ENCODE data around the gene SFXN3.
"Not testable (repeated sequence)": the region's sequence is repeated elsewhere in the genome, so short reads cannot be mapped to it uniquely, and the experiment has no call there.

The SFXN3 gene

DNA sequence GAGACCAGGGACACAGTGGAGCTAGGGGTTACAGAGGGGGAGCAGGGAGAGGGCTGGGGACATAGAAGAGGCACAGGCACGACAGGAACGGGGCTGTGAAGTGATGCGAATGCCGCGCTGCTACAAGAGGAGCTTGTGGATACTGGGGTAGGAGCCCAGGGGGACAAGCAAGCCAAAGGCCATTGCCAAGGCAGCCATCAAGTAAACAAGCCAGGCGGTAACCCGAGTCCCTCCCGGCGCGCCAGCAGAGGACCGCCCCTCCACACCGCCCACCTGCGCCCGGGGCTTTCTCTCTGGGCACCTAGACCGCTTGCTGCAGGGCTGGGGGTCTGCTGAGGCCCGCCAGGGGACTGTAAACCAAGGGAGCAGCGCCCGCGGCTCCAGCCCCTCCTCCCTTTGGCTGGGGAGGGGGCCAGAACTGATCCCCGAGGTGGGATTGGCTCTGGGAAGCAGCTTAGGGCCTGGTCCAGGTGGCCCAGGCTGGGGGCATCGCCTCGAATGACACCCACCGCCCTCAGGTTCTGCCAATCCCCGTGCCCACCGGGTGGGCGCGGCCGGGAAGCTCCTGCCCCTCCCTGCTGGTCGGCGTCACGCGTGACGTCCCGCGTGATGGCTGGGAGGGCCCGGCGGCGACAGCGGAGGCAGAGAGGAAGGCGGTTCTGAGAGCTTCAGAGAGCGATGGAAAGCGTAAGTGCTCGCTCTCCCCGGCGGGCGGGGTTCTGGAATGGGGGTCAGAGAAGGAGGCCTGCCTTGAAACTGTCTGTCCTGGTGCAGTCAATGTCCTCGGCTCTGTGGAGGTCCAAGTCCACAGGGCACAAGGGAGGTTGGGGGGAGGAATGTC lies 982 bp downstream of the SFXN3 start:
- peaks cover 2% of the 10 kb centered on the region for H3K36me3 Mint-ChIP-seq
- H3K4me1 Mint-ChIP-seq = peaks cover 15% of the 10 kb centered on the region
- no peaks in the 10 kb centered on the region for H3K9me3 Mint-ChIP-seq
- peak overlapping the region; percentile 87 for H3K27ac Mint-ChIP-seq
- peak; percentile 46 to 63 for DNase-seq (ENCODE audit: low spot score in 2 of 2)
- ATAC-seq (ENCODE audit: low read depth) = peak; percentile 59
- peaks cover 11% of the 10 kb centered on the region for H3K27me3 Mint-ChIP-seq
- peak overlapping the region; percentile 96 for H3K4me3 Mint-ChIP-seq

DNA sequence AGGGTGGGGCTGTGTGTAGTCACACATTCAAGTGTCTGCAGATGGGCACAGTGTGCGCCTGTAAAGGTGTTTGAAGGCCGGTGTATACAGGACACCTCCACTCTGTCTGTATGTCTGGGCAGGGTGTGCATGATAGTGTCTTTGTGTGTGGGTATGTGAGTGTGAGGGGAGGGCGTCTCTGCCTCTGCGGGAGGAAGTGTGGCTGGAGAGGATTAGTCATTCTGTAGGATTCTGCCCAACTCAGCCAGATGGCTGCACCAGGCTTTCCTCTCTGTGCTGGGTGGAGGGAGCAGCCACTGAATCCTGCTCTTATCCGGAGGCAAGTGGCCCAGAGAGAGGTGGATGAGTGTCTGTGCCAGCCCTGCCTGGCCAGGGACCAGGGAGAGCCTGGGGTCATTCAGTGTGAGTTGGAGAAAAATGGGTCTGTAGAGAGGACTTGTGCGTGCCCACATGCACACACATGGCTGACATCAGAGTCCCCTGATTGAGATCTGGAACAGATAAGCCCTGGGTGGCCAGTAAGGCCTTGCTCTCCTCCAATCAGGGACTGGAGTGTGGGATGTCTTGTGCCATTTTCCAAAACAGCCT lies 1.7 kb downstream of the SFXN3 start:
- DNase-seq (ENCODE audit: low spot score in 2 of 2) = no peak
- Mint-ChIP-seq H3K9me3 (no peaks in the 10 kb centered on the region), H3K4me3 (peak overlapping the region; percentile 96), H3K27ac (peak overlapping the region; percentile 87), H3K27me3 (peaks cover 6% of the 10 kb centered on the region), H3K36me3 (peaks cover 5% of the 10 kb centered on the region), H3K4me1 (peaks cover 15% of the 10 kb centered on the region)
- peak; percentile 3 for ATAC-seq (ENCODE audit: low read depth)

GRCh38 chr10:101033276-101033675 lies 2.2 kb downstream of the SFXN3 start:
- Mint-ChIP-seq H3K36me3 (peaks cover 10% of the 10 kb centered on the region), H3K27ac (peak overlapping the region; percentile 56), H3K4me1 (peaks cover 15% of the 10 kb centered on the region), H3K9me3 (no peaks in the 10 kb centered on the region), H3K4me3 (no peak overlapping the region), H3K27me3 (peaks cover 6% of the 10 kb centered on the region)
- DNase-seq (ENCODE audit: low spot score in 2 of 2) = no peak
- ATAC-seq (ENCODE audit: low read depth) = no peak

- H3K27ac Mint-ChIP-seq; H3K27me3 Mint-ChIP-seq; H3K4me3 Mint-ChIP-seq; DNase-seq (ENCODE audit: low spot score in 2 of 2); H3K9me3 Mint-ChIP-seq; ATAC-seq (ENCODE audit: low read depth); H3K36me3 Mint-ChIP-seq: not testable (repeated sequence)
- peaks cover 15% of the 10 kb centered on the region for H3K4me1 Mint-ChIP-seq
Measured at GRCh38 chr10:101034404-101034803, 3.4 kb downstream of the SFXN3 start.

DNA sequence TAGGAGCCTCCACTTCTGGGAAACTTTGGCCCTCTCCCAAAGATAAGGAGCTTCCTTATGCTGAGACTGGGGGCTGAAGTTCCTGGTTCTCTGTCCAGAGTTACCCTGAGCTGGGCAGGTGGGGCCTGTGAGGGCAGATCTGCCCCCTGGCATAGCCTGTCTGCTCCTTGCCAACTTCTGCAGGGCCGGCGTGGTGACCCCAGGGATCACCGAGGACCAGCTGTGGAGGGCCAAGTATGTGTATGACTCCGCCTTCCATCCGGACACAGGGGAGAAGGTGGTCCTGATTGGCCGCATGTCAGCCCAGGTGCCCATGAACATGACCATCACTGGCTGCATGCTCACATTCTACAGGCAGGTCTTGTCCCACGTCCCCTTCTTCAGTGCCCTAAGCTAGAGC lies 4.3 kb downstream of the SFXN3 start:
- H3K9me3 Mint-ChIP-seq = no peaks in the 10 kb centered on the region
- H3K4me1 Mint-ChIP-seq = peaks cover 15% of the 10 kb centered on the region
- H3K27ac Mint-ChIP-seq = no peak overlapping the region
- peaks cover 12% of the 10 kb centered on the region for H3K36me3 Mint-ChIP-seq
- H3K27me3 Mint-ChIP-seq = no peaks in the 10 kb centered on the region
- ATAC-seq (ENCODE audit: low read depth) = no peak
- no peak overlapping the region for H3K4me3 Mint-ChIP-seq
- no peak for DNase-seq (ENCODE audit: low spot score in 2 of 2)

DNA sequence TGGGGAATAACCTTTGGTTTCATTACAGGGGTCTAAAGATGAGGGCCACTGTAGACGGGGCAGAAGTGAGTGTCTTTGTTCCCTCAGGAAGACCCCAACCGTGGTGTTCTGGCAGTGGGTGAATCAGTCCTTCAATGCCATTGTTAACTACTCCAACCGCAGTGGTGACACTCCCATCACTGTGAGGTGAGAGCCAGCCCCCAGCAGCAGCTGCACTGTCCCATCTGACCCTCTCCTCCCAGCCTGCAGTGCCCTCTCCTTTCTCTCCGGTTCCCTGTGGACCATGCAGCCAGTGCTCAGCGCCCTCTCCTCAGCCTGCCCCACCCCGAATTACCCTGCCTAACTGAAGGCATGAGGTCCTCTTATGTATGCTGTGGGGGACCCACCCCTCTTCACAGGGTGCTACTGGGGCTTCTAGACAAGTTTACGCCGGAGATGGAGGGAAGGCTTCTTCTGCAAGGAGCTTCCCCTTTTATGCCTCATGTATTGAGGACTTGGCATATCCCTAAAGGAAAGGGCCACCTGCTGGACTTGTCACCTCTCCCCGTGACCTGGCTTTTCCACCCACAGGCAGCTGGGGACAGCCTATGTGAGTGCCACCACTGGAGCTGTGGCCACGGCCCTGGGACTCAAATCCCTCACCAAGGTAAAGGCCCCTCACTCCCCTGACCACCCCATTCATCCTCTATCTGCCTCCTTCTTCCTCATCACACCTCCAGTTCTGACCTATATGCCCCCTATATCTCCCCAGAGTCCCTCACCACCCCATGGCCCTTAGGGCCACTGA lies 5.1 kb downstream of the SFXN3 start:
- Mint-ChIP-seq H3K4me1 (peaks cover 14% of the 10 kb centered on the region), H3K9me3 (no peaks in the 10 kb centered on the region), H3K27ac (no peak overlapping the region), H3K4me3 (no peak overlapping the region), H3K27me3 (no peaks in the 10 kb centered on the region), H3K36me3 (peaks cover 12% of the 10 kb centered on the region)
- DNase-seq (ENCODE audit: low spot score in 2 of 2) (no peak), ATAC-seq (ENCODE audit: low read depth) (no peak)

DNA sequence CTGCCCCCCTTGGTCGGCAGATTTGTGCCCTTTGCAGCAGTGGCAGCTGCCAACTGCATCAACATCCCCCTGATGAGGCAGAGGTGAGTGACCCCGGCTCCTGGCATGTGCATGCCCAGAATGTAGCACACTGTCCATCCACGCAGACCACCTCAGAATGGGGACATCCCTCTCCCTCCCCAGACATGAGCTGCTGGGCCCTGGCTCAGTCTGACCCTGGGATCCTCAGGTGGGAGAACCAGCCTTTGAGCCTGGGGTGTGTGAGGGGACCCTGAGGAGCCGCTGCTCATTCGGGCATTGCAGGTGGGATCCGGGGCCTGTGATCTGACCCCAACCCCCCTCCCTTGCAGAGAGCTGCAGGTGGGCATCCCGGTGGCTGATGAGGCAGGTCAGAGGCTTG lies 5.7 kb downstream of the SFXN3 start:
- Mint-ChIP-seq H3K27ac (no peak overlapping the region), H3K9me3 (no peaks in the 10 kb centered on the region), H3K27me3 (no peaks in the 10 kb centered on the region), H3K4me3 (no peak overlapping the region), H3K36me3 (peaks cover 12% of the 10 kb centered on the region), H3K4me1 (peaks cover 10% of the 10 kb centered on the region)
- DNase-seq (ENCODE audit: low spot score in 2 of 2) (no peak), ATAC-seq (ENCODE audit: low read depth) (no peak)

DNA sequence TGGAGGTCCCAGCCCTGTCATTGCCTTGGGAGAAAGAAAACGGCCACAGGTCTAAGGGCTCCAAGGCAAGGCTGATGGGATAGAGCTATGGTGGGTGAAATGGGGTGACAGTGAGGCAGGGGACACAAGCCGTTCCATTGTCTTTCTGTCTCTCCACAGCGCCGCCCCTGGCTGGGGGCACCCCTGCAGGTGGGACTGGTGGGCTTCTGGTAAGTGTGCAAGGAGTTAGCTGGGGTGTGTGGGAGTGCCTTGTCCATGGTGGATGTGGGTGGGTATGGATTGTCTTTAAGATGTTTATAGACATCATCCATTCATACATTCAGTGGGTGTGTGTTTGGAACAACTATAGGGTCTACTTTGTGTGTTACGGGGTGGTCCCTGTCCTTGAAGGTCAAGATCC lies 7.5 kb downstream of the SFXN3 start:
- Mint-ChIP-seq H3K9me3 (no peaks in the 10 kb centered on the region), H3K36me3 (peaks cover 12% of the 10 kb centered on the region), H3K4me3 (no peak overlapping the region), H3K27ac (no peak overlapping the region), H3K27me3 (no peaks in the 10 kb centered on the region), H3K4me1 (peaks cover 7% of the 10 kb centered on the region)
- ATAC-seq (ENCODE audit: low read depth) = no peak
- DNase-seq (ENCODE audit: low spot score in 2 of 2) = no peak

GRCh38 chr10:101040061-101040460 lies 9.0 kb downstream of the SFXN3 start:
- H3K4me3 Mint-ChIP-seq = no peak overlapping the region
- no peaks in the 10 kb centered on the region for H3K27me3 Mint-ChIP-seq
- no peaks in the 10 kb centered on the region for H3K9me3 Mint-ChIP-seq
- H3K4me1 Mint-ChIP-seq = peaks cover 9% of the 10 kb centered on the region
- H3K36me3 Mint-ChIP-seq = peaks cover 12% of the 10 kb centered on the region
- H3K27ac Mint-ChIP-seq = no peak overlapping the region
- DNase-seq (ENCODE audit: low spot score in 2 of 2) (no peak), ATAC-seq (ENCODE audit: low read depth) (no peak)

DNA sequence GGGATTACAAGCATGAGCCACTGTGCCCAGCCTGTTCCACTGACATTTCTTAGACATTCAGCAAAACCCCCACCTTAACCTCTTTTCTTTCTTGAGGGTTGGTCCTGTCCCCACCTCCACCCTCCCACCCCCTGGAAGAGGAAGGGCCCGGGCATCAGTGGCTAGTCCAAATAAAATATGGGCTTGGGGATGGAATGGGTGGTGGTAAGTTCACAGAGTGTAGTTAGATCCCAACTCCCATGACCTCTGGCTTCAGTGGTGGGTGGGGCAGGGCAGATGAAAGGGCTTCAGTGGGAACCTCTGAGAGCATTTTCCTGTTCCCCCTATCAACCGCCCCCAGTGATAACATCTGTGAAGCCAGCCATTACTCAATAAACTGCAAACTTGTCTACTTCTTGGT lies 9.8 kb downstream of the SFXN3 start:
- Mint-ChIP-seq H3K4me1 (peaks cover 9% of the 10 kb centered on the region), H3K4me3 (no peak overlapping the region), H3K27me3 (no peaks in the 10 kb centered on the region), H3K9me3 (no peaks in the 10 kb centered on the region), H3K27ac (no peak overlapping the region), H3K36me3 (peaks cover 12% of the 10 kb centered on the region)
- no peak for DNase-seq (ENCODE audit: low spot score in 2 of 2)
- no peak for ATAC-seq (ENCODE audit: low read depth)

DNA sequence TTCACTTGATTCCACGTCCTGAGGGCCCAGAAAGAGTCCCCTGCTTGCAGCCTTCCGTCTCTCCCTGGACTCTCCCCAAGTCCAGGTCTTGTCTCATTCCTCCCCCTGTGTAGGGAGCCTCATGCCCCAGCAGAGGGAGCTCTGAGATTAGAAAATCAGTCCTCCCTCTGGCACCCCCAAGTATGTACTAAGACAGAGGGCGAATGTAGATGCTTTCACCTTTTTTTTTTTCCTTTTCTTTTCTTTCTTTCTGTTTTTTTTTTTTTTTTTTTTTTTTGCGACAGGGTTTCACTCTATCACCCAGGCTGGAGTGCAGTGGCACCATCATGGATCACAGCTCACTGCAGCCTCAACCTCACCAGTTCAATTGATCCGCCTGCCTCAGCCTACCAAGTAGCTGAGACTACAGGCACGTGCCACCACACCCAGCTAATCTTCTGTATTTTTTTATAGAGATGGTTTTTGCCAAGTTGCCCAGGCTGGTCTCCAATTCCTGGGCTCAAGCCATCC lies 10.3 kb downstream of the SFXN3 start:
- Mint-ChIP-seq H3K27me3 (peaks cover 1% of the 10 kb centered on the region), H3K9me3 (no peaks in the 10 kb centered on the region), H3K4me3 (no peak overlapping the region), H3K36me3 (peaks cover 12% of the 10 kb centered on the region), H3K27ac (no peak overlapping the region), H3K4me1 (peaks cover 9% of the 10 kb centered on the region)
- ATAC-seq (ENCODE audit: low read depth) (peak; percentile 81), DNase-seq (ENCODE audit: low spot score in 2 of 2) (peak; percentile 64 to 75)

DNA sequence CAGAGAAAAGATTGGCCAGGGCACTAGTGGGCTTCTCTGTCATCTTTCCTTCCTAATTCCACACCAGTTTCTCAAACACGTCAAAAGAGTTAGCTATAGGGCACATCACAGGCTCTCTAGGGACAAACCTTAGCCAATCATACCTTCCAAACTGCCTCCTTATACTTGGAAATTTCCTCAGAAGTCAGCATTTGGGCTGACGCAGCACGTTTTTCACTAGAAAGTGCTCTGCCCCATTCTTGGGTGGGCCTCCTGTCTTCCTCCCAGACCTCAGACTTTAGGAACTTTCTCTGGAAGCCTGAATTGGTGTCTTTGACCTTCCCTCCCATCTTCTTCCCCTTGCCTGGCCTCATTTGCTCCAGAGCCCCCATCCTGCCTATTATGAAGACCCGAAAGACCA lies 11.1 kb downstream of the SFXN3 start:
- Mint-ChIP-seq H3K27ac (no peak overlapping the region), H3K36me3 (peaks cover 12% of the 10 kb centered on the region), H3K4me3 (peak overlapping the region; percentile 94), H3K4me1 (peaks cover 9% of the 10 kb centered on the region), H3K27me3 (peaks cover 8% of the 10 kb centered on the region), H3K9me3 (no peaks in the 10 kb centered on the region)
- DNase-seq (ENCODE audit: low spot score in 2 of 2) = no peak
- ATAC-seq (ENCODE audit: low read depth) = no peak

GRCh38 chr10:101042667-101043362 lies 11.8 kb downstream of the SFXN3 start:
- H3K27ac Mint-ChIP-seq = peak overlapping the region; percentile 95
- peaks cover 10% of the 10 kb centered on the region for H3K27me3 Mint-ChIP-seq
- peak overlapping the region; percentile 94 for H3K4me3 Mint-ChIP-seq
- peak; percentile 67 to 74 for DNase-seq (ENCODE audit: low spot score in 2 of 2)
- peaks cover 9% of the 10 kb centered on the region for H3K4me1 Mint-ChIP-seq
- H3K9me3 Mint-ChIP-seq = no peaks in the 10 kb centered on the region
- H3K36me3 Mint-ChIP-seq = peaks cover 8% of the 10 kb centered on the region
- peak; percentile 89 for ATAC-seq (ENCODE audit: low read depth)

Data from memory B cell (primary cell).